ENCODE data around the gene CDKAL1.
"Not testable (repeated sequence)": the region's sequence is repeated elsewhere in the genome, so short reads cannot be mapped to it uniquely, and the experiment has no call there.

CDKAL1 gene

GRCh38 chr6:20747991-20748390 is 213.7 kb downstream of the CDKAL1 start:
- Histone ChIP-seq H3K4me1 (ENCODE audit: low read depth, poor library complexity, severe bottlenecking) (peaks cover 64% of the 10 kb centered on the region), H3K79me2 (ENCODE audit: insufficient read depth, low read depth) (no peaks in the 10 kb centered on the region)
- TF ChIP-seq CTCF (conservative IDR thresholded peaks at IDR 0.05; ENCODE audit: low read depth, low read length) = no peak

GRCh38 chr6:20751293-20751935 is 217.2 kb downstream of the CDKAL1 start:
- no peak overlapping the region for H3K27ac ChIP-seq
- H2AFZ ChIP-seq (ENCODE audit: low read depth) = no peak overlapping the region
- H3K4me2 ChIP-seq = no peak overlapping the region
- H4K20me1 ChIP-seq (ENCODE audit: insufficient read depth) = no peaks in the 10 kb centered on the region
- H3K4me1 ChIP-seq (ENCODE audit: low read depth, poor library complexity, severe bottlenecking) = peaks cover 30% of the 10 kb centered on the region
- no peaks in the 10 kb centered on the region for H3K79me2 ChIP-seq (ENCODE audit: insufficient read depth, low read depth)
- TF ChIP-seq CTCF (conservative IDR thresholded peaks at IDR 0.05; ENCODE audit: low read depth, low read length) = no peak
- H3K9ac ChIP-seq = no peak overlapping the region
- no peak overlapping the region for H3K4me3 ChIP-seq (IDR thresholded peaks at IDR 0.05; ENCODE audit: insufficient read depth, low read depth, low read length)
- H3K36me3 ChIP-seq (ENCODE audit: insufficient read depth) = no peaks in the 10 kb centered on the region
- no peaks in the 10 kb centered on the region for H3K27me3 ChIP-seq (ENCODE audit: insufficient read depth, low read depth)

More at GRCh38 chr6:20747991-20748390, 213.7 kb downstream of the CDKAL1 start:
- no peak overlapping the region for H2AFZ ChIP-seq (ENCODE audit: low read depth)
- no peaks in the 10 kb centered on the region for H3K27me3 ChIP-seq (ENCODE audit: insufficient read depth, low read depth)
- no peak overlapping the region for H3K9ac ChIP-seq
- H4K20me1 ChIP-seq (ENCODE audit: insufficient read depth) = no peaks in the 10 kb centered on the region
- H3K27ac ChIP-seq = no peak overlapping the region
- H3K4me3 ChIP-seq (IDR thresholded peaks at IDR 0.05; ENCODE audit: insufficient read depth, low read depth, low read length) = no peak overlapping the region
- H3K4me2 ChIP-seq = 0 out of 2 replicates have a peak overlapping the region, but pooled peaks have one; percentile 12
- no peaks in the 10 kb centered on the region for H3K36me3 ChIP-seq (ENCODE audit: insufficient read depth)

GRCh38 chr6:20755631-20756030 is 221.4 kb downstream of the CDKAL1 start:
- Histone ChIP-seq H3K9ac (no peak overlapping the region), H3K4me3 (IDR thresholded peaks at IDR 0.05; ENCODE audit: insufficient read depth, low read depth, low read length) (no peak overlapping the region)
- no peak for TF ChIP-seq CTCF (conservative IDR thresholded peaks at IDR 0.05; ENCODE audit: low read depth, low read length)

GRCh38 chr6:20756584-20757147 is 222.4 kb downstream of the CDKAL1 start:
- not testable (repeated sequence) for H2AFZ ChIP-seq (ENCODE audit: low read depth); H3K9ac ChIP-seq

More at GRCh38 chr6:20755631-20756030, 221.4 kb downstream of the CDKAL1 start:
- no peaks in the 10 kb centered on the region for H3K4me1 ChIP-seq (ENCODE audit: low read depth, poor library complexity, severe bottlenecking)
- H3K27ac ChIP-seq = no peak overlapping the region
- no peaks in the 10 kb centered on the region for H4K20me1 ChIP-seq (ENCODE audit: insufficient read depth)
- H3K27me3 ChIP-seq (ENCODE audit: insufficient read depth, low read depth) = no peaks in the 10 kb centered on the region
- H3K79me2 ChIP-seq (ENCODE audit: insufficient read depth, low read depth) = no peaks in the 10 kb centered on the region
- H3K4me2 ChIP-seq = no peak overlapping the region
- no peak overlapping the region for H2AFZ ChIP-seq (ENCODE audit: low read depth)
- no peaks in the 10 kb centered on the region for H3K36me3 ChIP-seq (ENCODE audit: insufficient read depth)

GRCh38 chr6:20757761-20758160 is 223.5 kb downstream of the CDKAL1 start:
- no peak overlapping the region for H3K4me3 ChIP-seq (IDR thresholded peaks at IDR 0.05; ENCODE audit: insufficient read depth, low read depth, low read length)
- H3K27ac ChIP-seq = no peak overlapping the region
- no peak overlapping the region for H3K4me2 ChIP-seq
- no peaks in the 10 kb centered on the region for H4K20me1 ChIP-seq (ENCODE audit: insufficient read depth)
- no peak overlapping the region for H3K9ac ChIP-seq
- no peaks in the 10 kb centered on the region for H3K27me3 ChIP-seq (ENCODE audit: insufficient read depth, low read depth)
- H3K79me2 ChIP-seq (ENCODE audit: insufficient read depth, low read depth) = no peaks in the 10 kb centered on the region
- H2AFZ ChIP-seq (ENCODE audit: low read depth) = no peak overlapping the region
- no peaks in the 10 kb centered on the region for H3K4me1 ChIP-seq (ENCODE audit: low read depth, poor library complexity, severe bottlenecking)
- no peak for TF ChIP-seq CTCF (conservative IDR thresholded peaks at IDR 0.05; ENCODE audit: low read depth, low read length)
- H3K36me3 ChIP-seq (ENCODE audit: insufficient read depth) = no peaks in the 10 kb centered on the region

More at GRCh38 chr6:20756584-20757147, 222.4 kb downstream of the CDKAL1 start:
- not testable (repeated sequence) for H3K79me2 ChIP-seq (ENCODE audit: insufficient read depth, low read depth); H3K27ac ChIP-seq; H3K27me3 ChIP-seq (ENCODE audit: insufficient read depth, low read depth); H3K4me3 ChIP-seq (IDR thresholded peaks at IDR 0.05; ENCODE audit: insufficient read depth, low read depth, low read length); H4K20me1 ChIP-seq (ENCODE audit: insufficient read depth); H3K4me1 ChIP-seq (ENCODE audit: low read depth, poor library complexity, severe bottlenecking); H3K4me2 ChIP-seq; H3K36me3 ChIP-seq (ENCODE audit: insufficient read depth)
